NCI-H2227 treated with DMSO at 0.1 percent for 48 hours (cell line): ENCODE data around the gene CDKAL1.
"Not testable (repeated sequence)": the region's sequence is repeated elsewhere in the genome, so short reads cannot be mapped to it uniquely, and the experiment has no call there.

Experiments
- DNase-seq: peaks from one replicate; lab custom pipeline; 2025; lab: John Stamatoyannopoulos, UW

Gene CDKAL1

DNA sequence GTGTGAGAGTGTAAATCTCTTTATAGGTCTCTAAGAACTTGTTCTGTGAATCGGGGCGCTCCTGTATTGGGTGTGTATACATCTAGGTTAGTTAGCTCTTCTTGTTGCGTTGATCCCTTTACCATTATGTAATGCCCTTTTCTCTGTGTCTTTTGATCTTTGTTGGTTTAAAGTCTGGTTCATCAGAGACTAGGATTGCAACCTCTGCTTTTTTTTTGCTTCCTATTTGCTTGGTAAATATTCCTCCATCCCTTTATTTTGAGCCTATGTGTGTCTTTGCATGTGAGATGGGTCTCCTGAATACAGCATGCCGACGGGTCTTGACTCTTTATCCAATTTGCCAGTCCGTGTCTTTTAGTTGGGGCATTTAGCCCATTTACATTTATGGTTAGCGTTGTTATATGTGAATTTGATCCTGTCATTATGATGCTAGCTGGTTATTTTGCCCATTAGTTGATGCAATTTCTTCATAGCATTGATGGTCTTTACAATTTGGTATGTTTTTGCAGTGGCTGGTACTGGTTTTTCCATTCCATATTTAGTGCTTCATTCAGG, 60.1 kb downstream of the CDKAL1 start:
- not testable (repeated sequence) for DNase-seq

DNA sequence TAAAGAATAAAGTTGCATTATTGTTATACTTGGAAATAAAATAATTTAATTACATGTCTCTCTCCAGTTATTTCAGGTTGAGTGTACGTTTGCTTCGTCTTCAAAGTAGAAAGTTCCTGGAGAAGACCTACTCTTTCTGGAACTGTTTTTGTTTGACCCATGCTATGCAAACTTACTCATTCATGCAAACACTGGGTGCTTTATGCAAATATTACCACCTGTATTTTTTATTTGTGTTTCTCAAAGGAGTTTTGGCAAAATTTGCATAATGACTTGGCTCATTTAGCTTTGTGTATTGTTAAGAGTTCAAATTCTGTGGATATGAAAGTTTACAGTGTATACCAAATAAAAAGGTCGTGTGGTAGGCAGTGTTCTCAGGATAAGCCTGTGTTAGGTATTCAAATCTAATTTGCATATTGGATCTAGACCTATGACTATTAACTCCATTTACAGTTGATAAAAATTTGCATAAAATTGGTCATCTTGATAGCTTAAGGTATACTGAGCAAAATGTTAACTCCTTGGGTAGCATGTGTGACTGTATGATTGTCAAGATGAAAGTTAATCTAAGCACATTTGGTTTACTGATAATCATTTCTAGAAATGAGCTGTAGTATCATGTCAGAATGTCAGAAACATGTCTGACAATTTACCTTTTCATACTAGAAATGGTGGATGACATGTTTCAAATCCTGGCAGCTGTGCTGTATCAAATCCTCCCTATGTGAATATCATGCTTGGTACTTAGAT, 65.2 kb downstream of the CDKAL1 start:
- DNase-seq: no peak

DNA sequence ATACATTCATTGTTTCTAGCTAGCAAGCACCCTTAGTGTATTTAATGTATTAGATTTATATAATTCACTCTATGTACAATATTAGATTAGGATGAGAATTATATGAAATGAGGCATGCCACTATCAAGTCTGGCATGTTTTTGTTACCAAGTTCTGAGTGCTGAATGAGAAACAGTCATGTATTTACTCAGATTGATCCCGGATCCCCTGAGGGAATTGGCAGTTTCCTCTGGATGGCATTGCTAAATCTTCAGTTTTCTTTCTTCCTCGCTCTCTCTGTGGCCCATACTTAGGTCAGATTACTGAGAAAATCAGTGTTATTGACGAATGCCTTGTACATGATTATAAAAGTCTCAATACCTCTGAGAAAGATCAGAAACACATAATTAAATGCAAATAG, 66.6 kb downstream of the CDKAL1 start:
- DNase-seq: no peak

DNA sequence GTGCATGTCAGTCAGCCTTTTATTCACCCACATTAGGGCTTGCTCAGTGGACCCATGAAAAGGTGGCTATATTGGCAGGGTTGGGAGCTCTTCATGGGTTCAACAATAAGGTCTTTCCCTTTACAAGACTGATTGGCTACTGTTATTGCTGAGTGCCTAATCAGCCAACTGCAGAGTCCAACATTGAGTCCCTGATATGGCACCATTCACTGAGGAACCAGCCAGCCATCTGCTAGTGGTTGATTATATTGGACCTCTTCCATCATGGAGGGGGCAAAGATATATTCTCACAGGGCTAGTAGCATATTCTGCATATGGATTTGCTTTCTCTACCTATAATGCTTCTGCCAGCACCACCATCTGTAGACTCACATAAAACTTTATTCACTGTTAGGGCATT, 69.9 kb downstream of the CDKAL1 start:
- no peak for DNase-seq

DNA sequence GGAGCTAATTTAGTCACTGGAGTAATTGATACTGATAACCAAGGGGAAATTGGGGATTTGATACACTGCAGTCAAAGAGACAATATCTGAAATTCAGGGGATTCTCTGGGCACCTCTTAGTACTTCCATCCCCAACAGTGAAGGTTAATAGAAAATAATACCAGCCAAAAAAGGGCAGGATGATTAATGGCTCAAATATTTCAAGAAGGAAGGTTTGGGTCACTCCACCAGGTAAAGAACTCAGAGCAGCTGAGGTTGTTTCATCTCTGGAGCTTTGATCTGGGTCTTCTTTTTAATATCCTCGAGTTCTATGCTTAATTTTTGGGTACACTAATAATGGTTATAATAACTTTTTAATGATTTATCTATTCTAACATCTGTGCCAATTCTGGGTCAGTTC, 70.8 kb downstream of the CDKAL1 start:
- DNase-seq: no peak

DNA sequence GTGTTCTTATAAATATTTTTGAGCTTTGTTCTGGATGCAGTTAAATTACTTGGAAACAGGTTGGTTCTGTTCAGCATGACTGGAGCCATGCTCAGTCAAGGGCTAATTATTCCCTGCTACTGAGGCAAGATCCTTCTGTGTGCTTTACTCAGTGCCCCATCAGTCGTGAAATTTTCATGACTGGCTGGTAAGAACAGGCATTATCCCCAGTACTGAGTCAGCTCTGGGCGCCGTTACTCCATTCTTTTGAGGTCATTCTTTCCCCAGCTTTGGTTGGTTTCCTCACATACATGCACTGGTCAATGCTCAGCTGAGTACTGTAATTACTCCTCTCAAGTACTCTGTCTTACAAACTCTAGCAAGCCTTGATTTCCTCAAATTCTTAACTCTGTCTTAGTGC, 71.3 kb downstream of the CDKAL1 start:
- DNase-seq: no peak

DNA sequence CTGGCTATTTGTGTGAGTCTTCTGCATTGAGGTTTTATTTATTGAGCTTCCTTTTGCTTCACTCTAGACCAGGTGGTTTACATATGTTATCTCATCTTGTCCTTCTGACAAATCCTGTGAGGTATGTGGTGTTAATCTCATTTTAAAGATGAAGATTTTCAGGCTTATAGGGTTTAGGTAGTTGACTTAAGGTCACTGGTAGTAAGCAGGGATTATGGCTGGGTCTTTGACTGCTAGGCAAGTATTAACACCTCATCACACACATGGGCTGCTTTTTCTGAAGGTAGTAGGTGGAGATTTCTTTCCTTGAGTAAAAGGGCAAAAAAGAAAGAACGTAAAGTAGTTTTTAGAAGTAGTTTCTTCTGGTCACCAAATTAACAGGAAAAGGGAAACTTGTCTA, 72.6 kb downstream of the CDKAL1 start:
- DNase-seq: no peak

DNA sequence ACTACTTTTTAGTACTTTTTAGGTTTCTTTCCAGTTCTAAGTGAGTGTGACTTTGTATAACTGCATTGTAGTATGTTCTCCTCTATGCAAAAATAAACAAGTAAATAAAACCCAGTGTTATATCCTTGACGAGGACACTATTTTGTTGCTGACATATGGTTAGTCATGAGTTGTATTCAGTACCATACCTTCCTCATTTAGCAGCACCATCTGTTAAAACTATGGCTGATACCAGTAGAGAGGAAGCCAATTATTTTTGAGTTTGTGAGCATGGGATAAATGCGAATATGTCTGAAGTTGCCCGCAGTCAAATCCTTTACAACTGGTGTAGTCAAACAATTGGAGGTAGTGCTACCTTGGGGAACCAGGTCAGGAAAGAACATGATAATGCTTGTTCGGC, 74.1 kb downstream of the CDKAL1 start:
- no peak for DNase-seq

DNA sequence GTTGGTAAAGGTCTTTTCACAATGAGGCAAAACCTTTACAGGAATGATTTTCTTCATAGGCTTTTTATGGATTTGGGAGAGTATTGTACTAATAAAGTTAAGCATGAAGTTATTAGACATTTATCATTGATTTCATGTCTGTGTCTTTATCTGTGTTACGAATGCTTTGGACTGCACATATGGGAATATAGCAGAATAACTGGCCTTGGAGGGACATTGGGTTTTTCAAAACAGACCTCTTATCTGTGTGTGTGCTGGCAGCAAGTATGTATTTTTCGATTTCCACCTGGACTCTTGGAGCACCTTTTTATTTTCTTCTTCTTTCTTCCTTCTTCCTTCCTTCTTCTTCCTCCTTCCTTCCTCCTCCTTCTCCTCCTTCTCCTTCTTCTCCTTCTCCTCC, 74.6 kb downstream of the CDKAL1 start:
- DNase-seq: no peak

DNA sequence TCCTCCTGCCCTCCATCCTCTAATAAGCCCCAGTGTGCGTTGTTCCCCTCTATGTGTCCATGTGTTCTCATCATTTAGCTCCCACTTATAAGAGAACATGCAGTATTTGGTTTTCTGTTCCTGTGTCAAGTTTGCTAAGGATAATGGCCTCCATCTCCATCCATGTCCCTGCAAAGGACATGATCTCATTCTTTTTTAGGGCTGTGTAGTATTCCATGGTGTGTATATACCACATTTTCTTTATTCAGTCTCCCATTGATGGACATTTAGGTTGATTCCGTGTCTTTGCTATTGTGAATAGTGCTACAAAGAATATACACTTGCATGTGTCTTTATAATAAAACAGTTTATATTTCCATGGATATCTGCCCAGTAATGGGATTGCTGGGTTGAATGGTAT, 75.7 kb downstream of the CDKAL1 start:
- not testable (repeated sequence) for DNase-seq

DNA sequence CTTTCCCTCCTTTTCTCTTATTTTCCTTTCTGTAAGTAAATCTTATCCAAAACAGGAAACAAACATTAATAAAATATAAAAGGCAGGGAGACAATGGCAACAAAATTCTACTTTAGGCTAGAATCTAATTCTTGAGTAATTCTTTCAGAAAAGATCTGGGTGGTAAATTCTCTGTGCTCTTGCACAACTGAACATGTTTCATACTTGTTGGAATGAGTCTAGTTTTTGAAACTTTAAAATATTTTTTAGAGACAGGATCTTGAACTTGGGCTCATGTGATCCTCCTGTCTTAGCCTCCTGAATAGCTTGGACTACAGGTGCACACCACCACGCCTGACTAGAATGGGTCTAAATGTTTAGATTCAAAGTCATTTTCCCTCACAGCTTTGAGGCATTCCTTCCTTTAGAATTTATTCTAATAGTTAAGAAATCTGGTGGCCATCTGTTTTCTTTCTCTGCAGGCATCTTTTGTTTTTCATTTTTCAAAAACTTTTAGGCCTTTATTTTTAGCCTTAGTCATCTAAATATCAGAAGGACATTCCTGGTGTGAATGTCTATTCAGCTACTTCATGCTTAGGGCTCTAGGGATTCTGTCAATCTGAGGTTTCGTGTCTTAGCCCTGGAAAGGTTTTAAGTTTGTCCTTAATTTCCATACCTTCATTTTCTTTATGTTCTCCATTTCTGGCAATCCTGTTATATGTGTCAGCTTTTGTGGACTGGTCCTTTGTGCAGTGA, 76.5 kb downstream of the CDKAL1 start:
- no peak for DNase-seq

DNA sequence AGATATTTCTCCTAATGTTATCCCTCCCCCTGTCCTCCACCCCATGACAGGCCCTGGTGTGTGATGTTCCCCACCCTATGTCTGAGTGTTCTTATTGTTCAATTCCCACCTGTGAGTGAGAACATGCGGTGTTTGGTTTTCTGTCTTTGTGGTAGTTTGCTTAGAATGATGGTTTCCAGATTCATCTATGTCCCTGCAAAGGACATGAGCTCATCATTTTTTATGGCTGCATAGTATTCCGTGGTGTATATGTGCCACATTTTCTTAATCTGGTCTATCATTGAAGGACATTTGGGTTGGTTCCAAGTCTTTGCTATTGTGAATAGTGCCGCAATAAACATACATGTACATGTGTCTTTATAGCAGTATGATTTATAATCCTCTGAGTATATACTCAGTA, 83.3 kb downstream of the CDKAL1 start:
- not testable (repeated sequence) for DNase-seq

DNA sequence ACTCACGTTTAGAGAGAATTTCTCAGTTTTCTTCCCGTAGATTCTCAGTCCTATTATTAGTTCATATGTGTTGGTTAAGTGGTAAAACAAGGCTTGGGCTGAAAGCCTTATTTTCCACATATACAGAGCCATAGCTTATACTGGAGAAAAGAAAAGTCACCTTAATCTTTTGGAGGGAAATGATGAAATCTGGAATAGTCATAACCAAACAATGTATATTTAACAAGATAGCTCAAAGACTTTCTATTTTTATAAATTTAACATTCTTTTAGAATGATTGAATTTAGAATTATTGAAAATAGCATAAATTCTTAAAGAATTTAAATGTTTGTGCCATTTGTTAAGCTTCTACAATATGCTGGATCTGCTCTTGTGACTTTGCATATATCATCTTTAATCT, 85.8 kb downstream of the CDKAL1 start:
- DNase-seq: no peak

DNA sequence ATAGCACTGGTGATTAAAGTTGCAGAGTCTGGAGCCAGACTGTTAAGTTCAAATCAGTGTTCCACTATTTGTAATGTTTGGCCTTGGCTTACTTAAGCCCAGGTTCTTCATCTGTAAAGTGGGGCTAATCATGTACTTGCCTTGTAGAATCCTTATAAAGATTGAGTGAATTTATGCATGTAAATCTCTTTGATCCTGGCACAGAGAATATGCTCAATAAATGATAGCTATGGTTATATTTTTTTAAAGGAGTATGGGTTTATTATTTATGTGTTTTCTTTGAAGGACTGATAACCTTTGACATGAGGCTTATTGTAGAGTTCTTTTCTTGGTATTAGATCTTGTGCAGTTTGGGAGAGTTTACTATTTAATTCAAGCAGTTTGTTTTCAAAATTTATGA, 89.5 kb downstream of the CDKAL1 start:
- DNase-seq: no peak

DNA sequence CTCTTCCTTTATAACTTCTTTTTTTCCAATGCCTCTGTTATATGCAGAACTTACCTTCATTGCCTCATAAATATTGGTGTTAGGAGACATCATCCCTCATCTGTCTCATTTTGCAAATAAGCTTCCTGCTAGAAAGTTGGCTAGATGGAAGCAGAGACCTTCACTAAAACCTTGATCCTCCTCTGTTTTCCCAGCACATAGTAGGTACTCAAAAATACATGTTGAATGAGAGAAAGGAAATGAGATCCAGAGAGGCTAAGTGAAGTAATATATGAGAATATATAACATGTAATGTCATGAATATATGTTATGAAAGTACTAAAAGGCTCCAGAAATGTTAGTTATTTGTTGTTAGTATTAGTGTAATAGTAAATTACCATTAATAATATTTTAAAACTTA, 91.9 kb downstream of the CDKAL1 start:
- DNase-seq: no peak

DNA sequence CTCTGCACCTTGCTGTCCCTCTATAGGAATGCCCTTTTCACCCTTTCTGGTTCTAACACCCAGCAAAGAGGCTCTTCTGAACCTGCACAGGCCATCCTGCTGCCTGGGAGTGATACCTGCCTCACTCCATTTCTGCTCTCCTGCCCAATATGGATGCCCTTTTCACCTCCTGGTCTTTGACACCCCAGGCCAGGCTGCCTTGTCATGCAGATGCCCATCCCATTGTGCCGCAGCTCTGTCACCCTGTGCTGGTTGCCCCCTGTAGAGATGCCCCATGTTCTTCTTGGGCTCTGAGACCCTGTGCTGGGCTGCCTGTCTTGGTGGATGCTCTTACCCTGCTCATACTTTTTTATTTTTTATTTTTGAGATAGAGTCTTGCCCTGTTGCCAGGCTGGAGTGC, 95.3 kb downstream of the CDKAL1 start:
- no peak for DNase-seq

DNA sequence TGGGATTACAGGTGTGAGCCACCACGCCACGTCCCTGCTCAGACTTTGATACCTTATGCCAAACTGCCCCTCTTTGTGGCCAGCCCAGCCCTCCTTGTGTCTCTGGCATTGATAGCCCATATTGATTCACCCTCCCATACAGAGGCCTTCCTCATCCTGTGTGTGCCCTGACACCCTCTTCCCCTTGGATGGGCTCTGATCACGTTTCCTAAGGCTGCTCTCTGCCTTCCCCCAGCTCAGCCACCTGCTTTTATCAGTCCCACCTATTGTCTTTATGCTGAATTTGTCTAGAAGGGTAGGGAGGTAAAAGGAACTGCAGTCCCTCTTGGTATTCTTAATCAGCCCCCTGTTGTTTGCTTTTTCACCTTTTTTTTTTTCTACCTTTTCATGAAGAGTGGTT, 95.9 kb downstream of the CDKAL1 start:
- DNase-seq: no peak

DNA sequence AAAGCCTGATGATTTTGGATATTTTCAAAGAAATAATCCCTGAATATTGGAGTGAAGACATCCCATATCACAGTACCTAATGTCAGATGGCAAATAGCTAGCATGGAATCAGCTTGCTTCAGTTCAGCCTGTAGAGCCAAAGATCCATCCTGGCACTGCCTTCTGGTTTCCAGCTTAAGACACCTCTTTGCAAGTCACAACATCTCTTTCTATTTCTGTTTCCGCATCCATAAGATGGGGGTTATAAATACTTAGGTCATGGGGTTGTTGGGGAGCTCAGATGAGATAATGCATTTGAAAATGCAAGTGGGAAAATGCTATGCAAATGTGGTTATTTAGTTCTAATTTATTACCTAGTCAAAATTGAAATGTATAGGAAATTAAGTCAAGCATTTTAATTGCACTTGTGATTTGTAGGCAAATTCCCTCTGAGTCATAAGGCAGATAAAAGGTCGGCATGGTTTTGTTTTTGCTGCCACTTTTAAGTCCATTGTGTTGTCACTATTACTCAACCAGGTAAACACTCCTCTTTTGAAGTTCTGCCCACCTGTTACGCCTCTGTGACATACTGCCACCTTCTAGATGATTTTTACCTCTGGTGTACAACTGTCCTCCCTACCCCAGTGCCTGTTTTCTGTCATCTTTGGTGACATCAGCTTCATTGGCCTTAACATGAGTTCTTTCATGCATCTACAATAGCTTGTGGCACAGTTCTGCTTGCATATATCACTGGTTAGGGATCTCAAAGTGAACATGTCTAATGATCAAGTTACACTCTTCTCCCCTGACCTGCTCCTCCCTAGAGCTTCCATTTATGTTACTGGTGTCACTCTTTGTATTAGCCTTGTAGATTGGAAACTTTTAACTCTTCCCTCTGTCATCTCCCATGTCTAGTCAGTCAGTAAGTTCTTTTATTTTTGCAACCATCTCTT, 96.6 kb downstream of the CDKAL1 start:
- DNase-seq: no peak

DNA sequence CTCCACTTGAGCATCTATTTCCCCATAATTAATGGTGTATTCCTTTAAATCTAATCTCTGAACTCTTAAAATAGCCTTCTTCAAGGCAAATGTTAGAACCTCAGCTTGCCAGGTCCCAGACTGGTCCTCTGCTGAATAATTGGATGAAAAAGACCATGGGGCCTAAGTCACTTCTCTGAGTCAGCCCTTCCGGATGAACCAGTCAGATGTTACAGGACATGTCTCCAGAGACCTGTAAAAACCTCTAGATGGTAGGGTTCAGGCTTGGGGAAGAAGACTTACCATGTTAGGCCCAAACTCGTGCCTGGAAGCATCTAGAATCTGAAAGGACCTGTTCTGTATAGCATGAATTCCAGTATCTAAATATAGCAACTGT, 97.3 kb downstream of the CDKAL1 start:
- no peak for DNase-seq

DNA sequence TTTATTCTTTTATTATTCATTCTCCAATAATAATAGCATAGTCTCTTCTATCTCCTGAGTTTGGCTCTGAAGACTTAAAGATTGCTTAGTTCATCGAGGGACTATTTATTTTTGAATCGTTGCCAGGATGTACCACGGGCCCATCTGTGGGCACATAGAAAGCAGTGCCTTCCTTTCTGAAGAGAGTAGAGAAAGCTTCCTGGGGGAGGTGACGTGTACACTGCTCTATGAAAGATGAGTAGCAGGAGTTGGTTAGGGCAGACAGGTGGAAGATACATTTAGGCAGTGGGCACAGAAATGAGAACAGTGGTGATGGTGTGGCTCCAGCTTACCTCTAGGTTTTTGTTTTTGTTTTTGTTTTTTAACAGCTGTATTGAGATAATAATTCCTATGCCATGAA, 98.4 kb downstream of the CDKAL1 start:
- no peak for DNase-seq

DNA sequence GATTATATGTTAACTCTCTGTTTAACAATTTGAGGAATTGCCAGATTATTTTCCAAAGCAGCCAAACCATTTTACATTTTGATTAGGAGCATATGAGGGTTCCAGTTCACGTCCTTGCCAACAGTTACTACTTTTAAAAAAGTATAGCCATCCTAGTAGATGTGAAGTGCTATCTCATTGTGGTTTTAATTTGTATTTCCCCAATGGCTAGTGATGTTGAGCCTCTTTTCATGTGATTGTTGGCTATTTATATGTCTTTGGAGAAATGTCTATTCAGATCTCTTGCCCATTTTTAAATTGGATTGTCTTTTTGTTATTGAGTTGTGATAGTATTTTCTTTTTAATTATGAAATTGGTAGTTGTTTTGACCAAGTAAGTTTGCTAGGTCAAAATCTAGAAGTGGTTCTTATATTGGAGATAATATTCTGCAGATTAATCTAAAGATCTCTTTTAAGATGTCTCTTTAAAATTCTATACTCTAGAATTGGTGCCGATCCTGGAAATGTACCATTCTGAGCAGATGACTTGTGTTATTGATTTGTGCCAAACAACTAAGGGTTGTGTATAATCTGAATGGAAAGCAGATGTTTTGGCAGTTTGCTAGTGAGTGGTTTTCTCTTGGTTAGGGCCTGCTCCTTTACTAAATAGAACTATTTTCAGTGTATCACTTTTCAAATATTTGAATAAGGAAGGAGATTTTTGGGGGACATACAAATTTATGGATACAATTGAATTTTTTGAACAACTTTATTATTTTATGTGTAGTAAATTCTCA, 99.5 kb downstream of the CDKAL1 start:
- DNase-seq: no peak

DNA sequence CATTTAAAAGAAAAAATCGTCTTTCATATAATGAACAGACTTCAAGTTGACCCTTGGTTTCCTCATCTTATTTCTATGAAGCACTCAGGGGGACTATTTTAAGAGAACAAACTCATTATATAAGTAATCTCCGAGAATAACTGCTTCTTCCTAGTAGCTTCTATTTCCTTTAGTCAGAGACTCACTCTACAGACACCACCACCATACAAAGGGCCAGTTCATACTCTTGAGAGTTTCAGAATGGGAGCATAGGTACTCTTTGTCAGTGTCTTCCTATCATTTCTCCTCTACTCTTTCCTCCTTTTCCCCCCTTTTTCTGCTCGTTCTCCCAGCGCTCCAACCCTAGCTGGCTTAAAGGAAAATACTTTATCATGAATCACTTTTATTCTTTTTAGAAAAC, 104.9 kb downstream of the CDKAL1 start:
- DNase-seq: no peak
